HG02973 (cell line): ENCODE measurements around the gene MCM6.
A peak's percentile ranks its signal among the peaks of the same experiment; 100 is the strongest.
"Not testable (repeated sequence)": the region's sequence is repeated elsewhere in the genome, so short reads cannot be mapped to it uniquely, and the experiment has no call there.

Experiments
- ATAC-seq: cut with Tn5 transposase; IDR thresholded peaks from one replicate; pipeline ENCODE4 v1.9.1; 2021; ENCODE audit warnings: moderate library complexity; ENCODE audit not compliant: unreplicated experiment

Gene MCM6

GRCh38 chr2:135825131-135825530, 51.1 kb downstream of the MCM6 start:
- ATAC-seq, result no peak

DNA sequence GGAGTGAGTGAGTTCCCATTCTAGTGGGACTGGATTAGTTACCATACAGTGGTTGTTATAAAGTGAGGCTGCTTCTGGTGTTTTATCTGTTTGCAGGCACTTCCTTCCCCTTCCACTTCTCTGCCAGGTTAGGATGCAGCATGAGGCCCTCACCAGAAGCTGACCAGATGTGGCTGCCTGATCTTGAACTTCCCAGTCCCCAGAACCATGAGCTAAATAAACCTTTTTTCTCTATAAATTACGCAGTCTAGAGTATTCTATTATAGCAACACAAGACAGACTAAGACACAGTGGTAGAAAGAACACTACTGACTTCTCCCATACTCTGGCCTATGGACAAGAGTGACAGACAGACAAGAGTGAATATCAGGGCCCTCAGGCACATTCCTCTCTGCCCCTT, 53.4 kb downstream of the MCM6 start:
- no peak for ATAC-seq

DNA sequence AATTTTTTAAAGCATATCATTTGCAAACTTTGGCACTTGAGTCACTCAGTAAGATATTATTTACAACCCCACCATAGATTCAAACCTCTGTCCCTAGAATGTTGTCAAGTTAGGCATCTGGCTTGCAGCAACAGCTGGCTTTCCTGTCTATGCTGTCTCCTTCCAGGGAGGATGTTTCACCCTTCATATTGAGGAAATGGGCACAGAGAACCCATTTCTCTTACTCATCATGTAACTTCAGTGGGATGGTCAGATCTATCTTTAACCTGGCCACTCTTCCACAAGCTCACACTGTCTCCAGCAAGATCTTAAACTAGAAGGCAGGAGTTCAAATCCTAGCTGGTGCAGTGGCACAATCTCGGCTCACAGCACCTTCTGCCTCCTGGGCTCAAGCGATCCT, 55.1 kb downstream of the MCM6 start:
- ATAC-seq, result no peak

DNA sequence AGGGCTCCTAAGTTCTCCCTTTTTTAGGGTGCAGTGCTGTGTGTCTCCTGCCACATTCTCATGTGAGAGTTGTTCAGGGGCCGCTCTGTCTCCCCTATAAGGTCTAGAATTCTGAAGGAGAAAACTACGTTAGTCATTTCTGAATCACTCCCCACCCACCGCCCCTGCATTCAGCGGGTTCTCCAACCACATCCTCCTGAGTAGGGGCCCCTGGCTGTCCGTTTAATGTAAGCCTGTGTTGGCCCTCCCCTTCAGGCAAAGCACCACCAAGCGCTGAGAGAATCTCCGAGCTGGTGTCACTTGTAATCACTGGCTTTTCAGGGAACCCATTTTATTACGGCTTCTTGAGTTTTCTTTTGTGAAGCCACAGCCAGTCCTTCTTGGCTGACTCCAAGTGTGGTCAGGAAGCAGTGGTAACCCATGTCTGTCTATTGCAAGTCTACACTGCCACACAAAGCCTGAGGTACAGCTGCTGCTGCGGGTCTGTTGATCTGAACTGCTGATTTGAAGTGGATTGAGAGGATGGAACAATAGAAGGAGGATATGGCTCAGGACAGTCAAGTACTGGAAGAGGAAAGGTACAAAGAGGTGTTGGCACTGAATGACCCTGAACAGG, 56.1 kb downstream of the MCM6 start:
- ATAC-seq, result peak; percentile 92

DNA sequence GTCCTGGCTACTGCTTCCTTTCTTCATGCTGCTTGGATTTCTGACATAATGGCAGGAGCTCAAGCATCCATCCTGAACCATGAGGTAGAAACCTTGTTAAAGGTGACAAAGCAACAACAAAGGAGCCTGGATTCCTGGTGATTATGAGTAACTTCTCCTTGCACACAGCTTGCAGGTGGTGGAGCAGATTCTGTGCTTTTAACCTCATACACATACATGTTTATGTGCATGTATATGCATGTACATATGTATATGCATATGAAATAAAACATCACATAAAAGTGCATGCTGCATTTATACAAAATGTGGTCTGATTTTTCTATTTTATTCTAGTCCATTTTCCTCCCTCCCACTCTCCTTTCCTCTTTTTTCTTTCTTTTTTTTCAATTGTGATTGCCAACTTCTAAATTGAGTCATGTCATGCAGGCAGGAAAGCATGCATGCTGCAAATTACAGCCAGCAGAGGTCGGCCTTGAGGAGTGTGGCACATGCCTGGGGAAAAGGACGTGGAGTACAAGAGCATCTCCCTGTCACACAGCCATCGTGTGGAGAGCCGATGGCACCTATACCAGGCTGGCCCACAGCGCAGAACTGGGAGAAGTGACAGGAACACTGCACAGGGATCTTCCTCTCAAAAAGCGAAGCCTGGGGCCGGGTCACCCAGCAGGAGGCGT, 57.2 kb downstream of the MCM6 start:
- no peak for ATAC-seq

DNA sequence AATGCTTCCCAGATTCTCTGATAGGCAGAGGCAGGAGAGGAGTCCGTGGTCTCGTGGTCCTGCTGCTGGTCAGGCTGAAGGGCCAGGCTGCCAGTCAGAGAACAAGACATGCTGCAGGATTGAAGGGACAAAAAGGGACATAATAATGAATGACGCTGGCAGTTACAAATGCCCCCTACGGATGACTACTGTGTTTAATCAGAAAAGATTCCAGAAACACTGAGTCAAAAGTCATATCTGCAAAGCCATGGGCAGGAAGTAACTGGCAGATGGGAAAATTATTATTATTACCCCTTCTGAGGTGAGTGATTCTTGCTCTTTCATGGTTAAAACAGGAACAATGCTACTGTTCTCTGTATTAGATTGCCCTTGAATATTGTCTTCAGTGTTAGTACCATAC, 58.3 kb downstream of the MCM6 start:
- no peak for ATAC-seq

- no peak for ATAC-seq
Observed at GRCh38 chr2:135817466-135817865, 58.8 kb downstream of the MCM6 start.

DNA sequence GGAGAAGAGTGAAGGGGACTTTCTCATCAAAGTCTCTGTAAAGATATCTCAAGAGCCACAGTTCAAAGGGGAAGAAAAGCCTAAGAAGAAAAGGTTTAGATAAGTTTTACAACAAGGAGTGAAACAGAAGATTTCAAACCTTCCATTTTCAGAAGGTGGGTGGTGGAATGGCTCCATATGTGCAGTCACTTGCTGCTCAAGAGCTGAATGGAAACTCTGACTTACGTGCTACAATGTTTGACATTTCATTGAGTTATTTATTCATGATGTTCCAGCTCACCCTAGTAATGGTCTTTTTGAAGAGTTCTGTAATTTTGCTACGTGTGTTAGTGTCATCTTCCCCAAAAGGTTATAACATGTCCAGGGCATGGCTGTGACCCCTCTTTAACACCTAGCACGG, 61.0 kb downstream of the MCM6 start:
- ATAC-seq, result no peak

GRCh38 chr2:135812907-135813511, 63.2 kb downstream of the MCM6 start:
- no peak for ATAC-seq

DNA sequence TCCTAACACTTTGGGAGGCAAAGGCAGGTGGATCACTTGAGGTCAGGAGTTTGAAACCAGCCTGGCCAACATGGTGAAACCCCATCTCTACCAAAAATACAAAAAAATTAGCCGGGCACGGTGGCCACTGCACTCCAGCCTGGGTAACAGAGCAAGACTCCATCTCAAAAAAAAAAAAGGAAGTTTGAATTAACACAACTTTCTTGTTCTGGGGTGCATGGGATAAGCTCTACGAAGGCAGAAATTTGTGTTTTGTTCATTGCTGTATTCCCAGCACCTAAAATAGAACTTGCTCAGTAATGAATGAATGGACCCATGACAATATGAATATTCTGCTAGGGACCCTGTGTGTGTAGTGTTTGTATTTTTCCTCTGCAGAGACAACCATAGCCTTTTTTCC, 68.4 kb downstream of the MCM6 start:
- not testable (repeated sequence) for ATAC-seq

DNA sequence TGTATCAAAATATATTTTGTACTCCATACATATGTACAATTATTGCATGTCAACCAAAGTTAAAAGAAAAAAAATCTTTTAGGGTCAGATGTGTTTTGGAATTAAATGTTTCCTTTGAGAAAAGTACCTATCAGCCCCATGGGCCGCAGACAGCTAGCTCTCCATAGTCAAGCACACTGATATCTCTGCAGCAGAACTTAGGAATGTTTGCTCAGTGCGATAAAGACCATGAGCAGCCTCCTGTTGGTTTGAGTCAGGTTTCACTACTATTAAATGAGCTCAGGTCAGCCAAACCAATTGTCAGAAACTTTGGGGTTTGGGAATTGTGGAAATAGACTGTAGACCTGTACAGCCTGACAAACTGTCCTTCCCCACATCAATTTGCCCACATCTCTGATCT, 73.0 kb downstream of the MCM6 start:
- no peak for ATAC-seq

DNA sequence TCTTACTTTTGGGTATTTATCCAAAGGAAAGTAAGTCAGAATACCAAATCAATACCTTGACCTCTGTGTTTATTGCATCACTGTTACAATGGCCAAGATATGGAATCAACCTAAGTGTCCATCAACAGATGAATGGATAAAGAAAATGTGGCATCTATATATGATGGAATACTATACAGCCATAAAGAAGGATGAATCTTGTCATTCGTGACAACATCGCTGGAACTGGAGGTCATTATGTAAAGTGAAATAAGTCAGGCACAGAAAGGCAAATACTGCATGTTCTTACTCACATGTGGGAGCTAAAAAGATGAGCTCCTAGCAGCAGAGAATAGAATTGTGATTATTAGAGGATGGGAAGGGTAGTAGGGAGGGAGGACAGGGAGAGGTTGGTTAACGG, 73.9 kb downstream of the MCM6 start:
- no peak for ATAC-seq

DNA sequence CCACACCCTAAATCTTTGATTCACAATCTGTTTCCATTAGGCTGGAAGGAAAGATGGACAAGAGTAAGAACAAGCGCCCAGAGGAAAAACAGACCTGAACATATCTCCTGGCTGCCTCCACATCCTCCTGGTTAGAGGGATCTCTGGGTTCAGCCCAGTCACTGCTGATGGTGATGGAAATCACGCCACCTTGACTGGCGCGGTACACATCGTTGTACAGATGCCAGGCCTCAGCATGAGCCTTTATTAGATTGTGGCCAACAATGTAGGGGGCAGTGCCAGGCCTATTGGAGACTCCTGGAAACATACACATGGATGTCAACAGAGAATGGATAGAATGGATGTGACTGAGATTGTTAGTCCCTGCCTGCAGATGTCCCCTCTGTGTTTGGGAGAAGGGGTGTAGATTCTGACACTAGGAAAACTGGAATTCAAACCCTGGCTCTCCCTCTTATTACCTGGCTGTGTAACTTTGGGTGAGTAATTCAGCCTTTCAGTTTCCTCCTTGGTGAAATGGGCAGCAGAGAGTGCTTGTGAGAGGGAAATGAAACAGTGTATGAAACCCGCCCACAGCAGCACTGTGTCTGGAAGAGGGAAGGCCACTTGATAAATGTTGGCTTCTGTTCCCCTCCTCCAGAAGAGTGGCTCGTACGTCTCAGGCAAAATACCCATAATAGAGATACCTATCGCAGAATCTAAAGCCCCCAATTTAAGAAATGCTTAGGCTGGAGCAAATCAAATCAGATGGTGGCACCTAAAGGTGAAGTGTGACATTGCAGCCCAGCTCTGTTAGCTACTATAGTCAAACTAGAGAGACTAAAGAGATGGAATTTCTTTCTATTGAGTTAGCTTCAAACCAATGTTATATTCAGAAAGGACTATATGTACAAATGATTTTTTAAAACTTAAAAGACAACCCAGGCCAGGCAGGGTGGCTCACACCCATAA, 75.5 kb downstream of the MCM6 start:
- no peak for ATAC-seq

DNA sequence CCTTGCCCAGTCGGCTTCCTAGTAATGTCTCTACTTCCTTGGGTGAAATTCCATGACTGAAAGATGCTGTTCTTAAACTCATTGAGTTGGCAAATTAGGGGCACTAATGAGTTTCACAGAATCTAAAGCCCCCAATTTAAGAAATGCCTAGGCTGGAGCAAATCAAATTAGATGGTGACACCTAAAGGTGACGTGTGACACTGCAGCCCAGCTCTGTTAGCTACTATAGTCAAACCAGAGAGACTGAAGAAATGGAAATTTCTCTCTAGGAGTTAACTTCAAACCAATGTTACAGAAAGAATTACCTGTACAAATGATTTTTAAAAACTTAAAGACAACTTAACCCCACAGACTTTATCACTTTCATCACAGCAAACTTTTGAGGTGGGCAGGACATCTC, 76.5 kb downstream of the MCM6 start:
- no peak for ATAC-seq

- ATAC-seq, result no peak
Observed at GRCh38 chr2:135798762-135799161, 77.5 kb downstream of the MCM6 start.

DNA sequence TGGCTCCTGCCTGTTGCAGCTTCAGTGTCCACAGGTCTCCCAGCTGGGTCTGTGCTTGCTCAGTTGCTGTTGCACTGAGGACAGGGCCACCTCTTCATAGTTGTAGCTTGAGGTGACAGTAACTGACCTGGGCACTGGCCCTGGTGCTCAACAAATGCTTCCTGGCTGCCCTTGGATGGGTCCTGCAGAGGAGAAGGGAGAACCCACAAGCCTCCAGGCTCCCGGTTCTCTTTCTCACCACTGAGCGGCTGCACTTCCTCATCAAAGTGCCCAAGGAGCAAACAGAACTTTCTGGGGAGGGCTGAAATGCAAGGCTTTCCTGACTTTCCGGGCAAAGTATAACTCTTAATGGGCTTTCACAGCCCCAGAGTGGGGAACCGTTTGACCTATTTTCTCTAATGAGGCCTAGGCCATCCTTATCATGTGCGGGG, 78.0 kb downstream of the MCM6 start:
- ATAC-seq, result no peak

- peak; percentile 61 for ATAC-seq
Observed at GRCh38 chr2:135797497-135798274, 78.6 kb downstream of the MCM6 start.

GRCh38 chr2:135796606-135797005, 79.6 kb downstream of the MCM6 start:
- no peak for ATAC-seq

GRCh38 chr2:135795641-135796040, 80.6 kb downstream of the MCM6 start:
- not testable (repeated sequence) for ATAC-seq

- ATAC-seq, result no peak
Observed at GRCh38 chr2:135792401-135793150, 83.7 kb downstream of the MCM6 start.
